ENCODE results near the gene CLEC16A. TPM values are rescaled to one million over a fixed set of nuclear protein-coding genes. Genes with fewer than 3 reads are reported as not detected.

The CLEC16A gene
- total and polyA plus RNA-seq, 8 donors = 17.6 to 38.6 (median 21.6) TPM

DNA sequence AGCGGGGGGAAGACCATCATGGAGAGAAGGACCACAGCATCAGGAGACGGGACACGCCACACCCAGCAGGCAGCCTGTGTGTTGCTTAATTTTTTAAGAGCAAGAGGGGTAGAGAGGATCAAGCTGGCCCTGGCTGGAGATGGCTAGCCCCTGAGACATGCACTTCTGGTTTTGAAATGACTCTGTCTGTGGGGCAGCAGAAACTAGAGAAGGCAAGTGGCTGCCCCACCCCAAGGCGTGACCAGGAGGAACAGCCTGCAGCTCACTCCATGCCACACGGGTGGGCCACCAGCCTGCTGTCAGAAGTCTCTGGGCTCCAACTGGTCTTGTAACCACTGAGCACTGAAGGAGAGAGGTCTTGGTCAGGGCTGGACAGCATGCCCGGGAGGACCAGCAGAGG lies 236.1 kb downstream of the CLEC16A start:
- peak; percentile 58 for ATAC-seq

DNA sequence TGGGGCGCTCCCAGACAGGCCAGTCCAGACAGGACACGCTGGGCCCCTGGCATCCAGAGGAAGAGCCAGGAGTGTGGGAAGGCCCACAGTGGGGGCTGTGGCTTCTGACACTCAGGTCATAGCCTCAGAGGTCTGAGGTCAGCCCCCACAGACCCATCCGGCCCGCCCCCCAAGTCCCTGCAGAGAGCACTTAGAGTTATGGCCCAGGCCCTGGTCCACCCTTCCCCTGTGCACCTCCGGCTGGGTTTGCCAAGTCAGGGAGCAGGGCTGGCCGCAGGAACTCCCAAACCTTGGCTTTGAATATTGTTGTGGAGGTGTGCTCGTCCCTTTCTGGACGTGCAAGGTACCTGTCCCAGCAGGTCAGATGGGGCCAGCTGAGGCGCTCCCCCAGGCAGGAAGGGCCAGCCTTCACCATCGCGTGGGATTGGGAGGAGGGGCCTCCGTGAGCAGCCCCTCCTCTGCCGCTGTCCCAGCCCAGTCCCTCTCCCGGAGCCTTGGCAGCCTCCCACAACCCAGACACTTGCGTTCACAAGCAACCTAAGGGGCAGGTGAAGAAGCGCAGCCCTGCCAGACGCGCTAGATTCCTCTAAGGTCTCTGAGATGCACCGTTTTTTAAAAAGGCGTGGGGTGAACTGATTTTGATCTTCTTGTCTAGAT lies 237.0 kb downstream of the CLEC16A start:
- intact Hi-C loops (cut with DNase I) = no loop called here
- Histone ChIP-seq H3K27ac (peak overlapping the region in 1 of 2 donors; percentile 72), H3K9me3 (no peaks in the 10 kb centered on the region), H3K4me3 (no peak overlapping the region), H3K36me3 (peaks cover 0 to 35% of the 10 kb centered on the region in 2 donors), H3K27me3 (no peaks in the 10 kb centered on the region), H3K4me1 (peaks cover 0 to 35% of the 10 kb centered on the region in 2 donors)
- DNase-seq (no peak), ATAC-seq (no peak)
- TF ChIP-seq, protein P1, sequence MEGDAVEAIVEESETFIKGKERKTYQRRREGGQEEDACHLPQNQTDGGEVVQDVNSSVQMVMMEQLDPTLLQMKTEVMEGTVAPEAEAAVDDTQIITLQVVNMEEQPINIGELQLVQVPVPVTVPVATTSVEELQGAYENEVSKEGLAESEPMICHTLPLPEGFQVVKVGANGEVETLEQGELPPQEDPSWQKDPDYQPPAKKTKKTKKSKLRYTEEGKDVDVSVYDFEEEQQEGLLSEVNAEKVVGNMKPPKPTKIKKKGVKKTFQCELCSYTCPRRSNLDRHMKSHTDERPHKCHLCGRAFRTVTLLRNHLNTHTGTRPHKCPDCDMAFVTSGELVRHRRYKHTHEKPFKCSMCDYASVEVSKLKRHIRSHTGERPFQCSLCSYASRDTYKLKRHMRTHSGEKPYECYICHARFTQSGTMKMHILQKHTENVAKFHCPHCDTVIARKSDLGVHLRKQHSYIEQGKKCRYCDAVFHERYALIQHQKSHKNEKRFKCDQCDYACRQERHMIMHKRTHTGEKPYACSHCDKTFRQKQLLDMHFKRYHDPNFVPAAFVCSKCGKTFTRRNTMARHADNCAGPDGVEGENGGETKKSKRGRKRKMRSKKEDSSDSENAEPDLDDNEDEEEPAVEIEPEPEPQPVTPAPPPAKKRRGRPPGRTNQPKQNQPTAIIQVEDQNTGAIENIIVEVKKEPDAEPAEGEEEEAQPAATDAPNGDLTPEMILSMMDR (IDR thresholded peaks at IDR 0.05) = no peak

More for the DNA sequence above, 236.1 kb downstream of the CLEC16A start:
- Histone ChIP-seq H3K4me3 (no peak overlapping the region), H3K27me3 (no peaks in the 10 kb centered on the region), H3K36me3 (peaks cover 0 to 41% of the 10 kb centered on the region in 2 donors), H3K9me3 (no peaks in the 10 kb centered on the region), H3K4me1 (peaks cover 0 to 35% of the 10 kb centered on the region in 2 donors), H3K27ac (no peak overlapping the region)
- intact Hi-C loops (cut with DNase I) = no loop called here
- TF ChIP-seq, protein P1 (IDR thresholded peaks at IDR 0.05) = no peak
- peak in 1 of 4 donors; percentile 60 for DNase-seq

DNA sequence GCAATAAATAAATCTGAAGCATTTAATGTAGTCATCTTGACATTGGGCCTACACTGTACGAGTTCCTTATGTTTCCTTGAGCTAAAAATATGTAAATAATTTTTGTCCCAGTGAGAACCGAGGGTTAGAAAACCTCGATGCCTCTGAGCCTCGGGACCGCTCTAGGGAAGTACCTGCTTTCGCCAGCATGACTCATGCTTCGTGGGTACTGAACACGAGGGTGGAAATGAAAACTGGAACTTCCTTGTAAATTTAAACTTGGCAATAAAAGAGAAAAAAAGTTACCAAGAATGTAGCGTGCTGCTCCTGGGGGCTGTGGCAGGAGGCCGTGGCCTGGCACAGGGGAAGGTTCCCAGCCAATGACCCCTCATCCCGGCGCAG lies 237.5 kb downstream of the CLEC16A start:
- intact Hi-C loops (cut with DNase I) = no loop called here

DNA sequence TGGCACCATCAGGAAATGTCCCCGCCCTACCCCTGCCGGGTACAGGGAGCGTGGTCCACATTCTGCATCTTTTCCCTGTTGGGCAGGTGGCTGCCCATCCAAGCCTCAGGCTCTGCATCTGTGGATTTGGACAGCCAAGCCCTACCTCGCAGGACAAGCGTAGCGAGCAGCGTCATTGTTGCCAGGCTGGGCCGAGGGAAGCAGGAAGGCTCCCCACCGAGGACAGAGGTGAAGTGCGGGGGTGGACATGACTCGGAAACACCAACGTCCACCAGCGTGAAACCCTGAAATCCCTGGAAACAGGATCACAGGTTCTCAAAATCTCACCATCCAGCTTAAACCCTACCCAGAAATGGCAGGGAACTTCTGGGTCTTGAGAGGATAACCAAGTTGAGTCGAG lies 238.0 kb downstream of the CLEC16A start:
- no peak overlapping the region for H3K4me3 ChIP-seq
- H3K27me3 ChIP-seq = no peaks in the 10 kb centered on the region
- peaks cover 0 to 35% of the 10 kb centered on the region in 2 donors for H3K4me1 ChIP-seq
- intact Hi-C loops (cut with DNase I) = no loop called here
- peak overlapping the region in 1 of 2 donors; percentile 72 for H3K27ac ChIP-seq
- no peaks in the 10 kb centered on the region for H3K9me3 ChIP-seq
- peaks cover 0 to 35% of the 10 kb centered on the region in 2 donors for H3K36me3 ChIP-seq
- TF ChIP-seq, protein P1 (IDR thresholded peaks at IDR 0.05) = no peak
- ATAC-seq (peak; percentile 10), DNase-seq (no peak)

More for the DNA sequence above, 237.5 kb downstream of the CLEC16A start:
- peaks cover 0 to 35% of the 10 kb centered on the region in 2 donors for H3K4me1 ChIP-seq
- no peaks in the 10 kb centered on the region for H3K9me3 ChIP-seq
- ATAC-seq (peak; percentile 55), DNase-seq (peak in 1 of 4 donors; percentile 74)
- H3K4me3 ChIP-seq = no peak overlapping the region
- peaks cover 0 to 35% of the 10 kb centered on the region in 2 donors for H3K36me3 ChIP-seq
- H3K27ac ChIP-seq = peak overlapping the region in 1 of 2 donors; percentile 72
- H3K27me3 ChIP-seq = no peaks in the 10 kb centered on the region
- TF ChIP-seq, protein P1 (IDR thresholded peaks at IDR 0.05) = no peak

DNA sequence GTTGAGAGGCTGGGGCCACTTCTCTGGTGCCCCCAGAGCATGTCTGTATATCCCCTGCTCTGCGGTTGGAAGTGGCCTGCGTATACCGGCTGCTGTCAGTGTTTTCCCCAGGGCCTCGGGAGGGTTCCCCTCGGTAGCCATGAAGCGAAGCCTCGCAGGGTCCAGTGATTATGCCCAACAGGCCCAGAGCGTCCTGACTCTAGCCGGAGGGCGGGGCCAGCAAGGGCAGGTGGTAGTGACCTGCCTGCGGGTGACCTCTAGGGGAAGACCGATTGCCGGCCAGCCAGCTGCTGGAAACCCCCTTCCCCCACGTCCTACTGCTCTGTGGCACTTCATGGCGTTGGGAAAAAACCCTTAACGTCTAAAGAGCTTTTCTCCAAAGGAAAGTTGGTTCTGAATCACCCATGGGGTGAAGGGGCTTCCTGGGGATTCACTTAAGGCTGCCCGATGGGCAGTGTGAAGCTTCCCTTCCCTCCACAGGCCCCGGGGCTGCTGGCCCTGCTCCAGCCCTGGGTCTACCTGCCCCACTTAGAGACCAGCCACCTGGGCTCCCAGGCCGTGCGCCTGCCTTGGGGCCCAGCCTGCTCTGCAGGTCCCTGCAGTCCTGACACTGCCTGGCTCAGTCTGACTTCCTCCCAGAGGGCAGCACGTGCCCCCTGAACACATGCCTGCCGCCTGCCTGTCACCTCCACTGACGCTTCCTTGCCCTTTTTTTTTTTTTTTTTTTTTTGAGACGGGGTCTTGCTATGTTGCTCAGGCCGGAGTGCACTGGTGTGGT lies 238.9 kb downstream of the CLEC16A start:
- Histone ChIP-seq H3K36me3 (peaks cover 0 to 33% of the 10 kb centered on the region in 2 donors), H3K27ac (no peak overlapping the region), H3K9me3 (no peaks in the 10 kb centered on the region), H3K4me3 (no peak overlapping the region), H3K27me3 (no peaks in the 10 kb centered on the region), H3K4me1 (peaks cover 0 to 35% of the 10 kb centered on the region in 2 donors)
- intact Hi-C loops (cut with DNase I) = no loop called here
- TF ChIP-seq, protein P1 (IDR thresholded peaks at IDR 0.05) = no peak
- ATAC-seq (peak; percentile 8), DNase-seq (no peak)
